AG10803 (cell line): ENCODE measurements around the gene TNFRSF8.
A peak's percentile ranks its signal among the peaks of the same experiment; 100 is the strongest.

Experiments
- DNase-seq: peaks from one replicate; pipeline ENCODE4 v3.0.0; 2010; ENCODE audit warnings: low read depth
- H3K4me3 ChIP-seq: 2 replicates; pipeline ENCODE4 v1.5.1; 2011; ENCODE audit warnings: mild to moderate bottlenecking, low read length, control low read depth
- CTCF ChIP-seq: conservative IDR thresholded peaks from 2 replicates; pipeline ENCODE4 v1.5.1; 2011; ENCODE audit warnings: mild to moderate bottlenecking, low read length, control low read depth, inconsistent platforms

TNFRSF8 gene

DNA sequence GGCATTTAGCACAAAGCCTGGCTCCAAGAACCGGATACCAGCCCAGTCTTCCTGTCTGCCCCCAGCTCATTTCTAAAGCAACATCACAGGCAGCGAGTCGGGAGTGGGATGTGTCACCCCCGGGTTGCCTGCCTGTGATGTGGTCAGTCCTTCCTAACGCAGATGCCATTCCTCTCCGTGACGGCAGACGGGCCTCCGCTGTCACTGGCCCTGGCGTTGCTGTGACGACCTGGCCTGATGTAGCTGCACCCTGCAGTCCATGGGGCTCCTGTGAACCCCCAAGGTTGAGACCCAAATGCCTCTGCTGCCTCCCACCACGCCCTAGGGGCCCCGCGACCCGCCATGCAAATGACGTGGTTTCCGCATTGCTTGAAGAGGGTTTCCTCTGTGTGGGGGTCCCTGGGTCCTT, 116.0 kb downstream of the TNFRSF8 start:
- TF ChIP-seq CTCF: no peak
- H3K4me3 ChIP-seq: no peak overlapping the region

GRCh38 chr1:12179676-12180075, 116.6 kb downstream of the TNFRSF8 start:
- no peak for DNase-seq
- TF ChIP-seq CTCF: no peak

More for the DNA sequence above, 116.0 kb downstream of the TNFRSF8 start:
- peak; percentile 76 for DNase-seq

DNA sequence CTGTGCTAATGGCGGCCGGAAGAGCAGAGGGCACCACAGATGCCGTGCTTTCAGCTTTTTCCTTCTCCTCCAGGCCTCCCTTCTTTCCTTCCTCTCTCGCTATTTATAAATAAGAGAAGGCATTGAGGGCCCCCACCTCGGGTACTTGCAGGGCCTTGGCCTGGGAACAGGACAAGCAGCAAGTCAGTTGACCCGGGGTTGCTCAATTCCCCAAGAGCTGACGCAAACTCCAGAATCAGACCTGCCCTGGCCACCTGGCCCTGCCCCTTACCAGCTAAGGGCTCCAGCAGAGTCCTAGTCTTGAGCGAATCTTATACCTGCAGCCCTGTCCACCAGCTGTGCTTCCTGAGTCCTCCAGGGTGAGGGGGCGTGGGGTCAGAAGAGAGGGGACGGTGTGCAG, 117.2 kb downstream of the TNFRSF8 start:
- TF ChIP-seq CTCF: no peak
- H3K4me3 ChIP-seq: no peak overlapping the region
- no peak for DNase-seq

More at GRCh38 chr1:12179676-12180075, 116.6 kb downstream of the TNFRSF8 start:
- no peak overlapping the region for H3K4me3 ChIP-seq

DNA sequence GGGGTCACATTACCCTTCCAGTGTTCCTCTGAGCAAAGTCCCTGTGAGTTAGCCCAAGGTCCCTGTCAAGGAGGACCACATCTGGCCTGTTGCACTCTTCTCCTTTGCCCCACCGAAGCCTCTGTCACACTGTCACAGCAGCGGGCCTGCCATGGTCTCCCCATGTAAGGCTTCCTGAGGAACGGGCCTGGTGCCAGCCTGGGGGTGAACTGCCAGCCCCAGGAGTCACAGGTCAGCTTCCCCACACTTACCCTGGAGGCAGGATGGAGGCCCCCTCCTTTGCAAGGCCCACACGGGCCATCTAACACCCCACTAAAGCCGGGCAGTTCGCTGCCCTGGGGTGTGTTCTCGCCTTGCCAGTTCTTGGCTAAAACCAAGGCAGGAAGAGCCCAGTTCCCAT, 117.8 kb downstream of the TNFRSF8 start:
- TF ChIP-seq CTCF: no peak
- DNase-seq: no peak
- no peak overlapping the region for H3K4me3 ChIP-seq

DNA sequence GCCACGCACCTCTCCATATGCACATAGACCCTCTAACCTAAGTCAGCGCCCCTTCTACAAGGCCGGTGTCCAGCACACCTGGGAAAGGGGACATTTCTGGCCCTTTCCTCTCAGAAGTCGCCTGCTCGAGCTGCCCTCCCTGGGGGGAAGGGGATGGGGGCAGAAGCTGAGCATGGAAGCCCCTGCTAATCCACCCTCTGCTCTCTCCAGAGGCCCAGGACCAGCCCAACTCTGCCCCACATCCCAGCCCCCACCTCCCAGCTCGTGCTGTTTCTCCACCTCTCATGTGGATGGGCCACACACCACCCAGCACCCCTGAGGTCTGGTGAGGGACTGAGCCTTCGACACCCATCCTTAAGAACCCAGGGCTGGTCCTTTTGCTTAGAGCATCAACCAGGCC, 118.5 kb downstream of the TNFRSF8 start:
- DNase-seq: no peak
- no peak for TF ChIP-seq CTCF
- H3K4me3 ChIP-seq: no peak overlapping the region

DNA sequence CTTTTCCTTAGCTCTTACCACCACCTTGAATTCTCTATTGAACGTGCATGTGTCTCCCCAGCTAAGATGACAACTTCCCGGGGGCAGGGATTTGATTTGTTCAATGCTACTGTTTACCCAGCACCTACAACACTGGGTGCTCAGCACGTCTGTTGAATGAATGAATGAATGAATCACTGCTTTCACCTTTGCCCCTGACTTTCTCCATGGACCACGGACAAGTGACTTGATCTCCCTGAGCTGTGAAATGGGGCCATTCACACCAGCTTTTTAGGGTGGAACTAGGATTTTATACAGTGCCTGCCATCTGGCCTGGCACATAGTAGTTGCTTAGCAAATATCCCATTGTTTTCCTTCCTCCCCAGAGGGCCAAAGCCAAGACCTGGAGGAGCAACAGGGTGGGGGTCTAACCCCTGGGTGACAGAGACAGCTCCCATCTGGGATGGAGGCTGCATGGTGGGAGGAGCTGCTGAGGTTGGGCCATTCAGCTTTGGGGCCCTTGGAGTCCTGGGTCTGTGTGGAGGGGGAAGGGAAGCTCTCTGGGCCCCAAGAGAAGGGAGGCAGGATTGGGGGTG, 119.4 kb downstream of the TNFRSF8 start:
- no peak for DNase-seq
- TF ChIP-seq CTCF: no peak
- H3K4me3 ChIP-seq: no peak overlapping the region

DNA sequence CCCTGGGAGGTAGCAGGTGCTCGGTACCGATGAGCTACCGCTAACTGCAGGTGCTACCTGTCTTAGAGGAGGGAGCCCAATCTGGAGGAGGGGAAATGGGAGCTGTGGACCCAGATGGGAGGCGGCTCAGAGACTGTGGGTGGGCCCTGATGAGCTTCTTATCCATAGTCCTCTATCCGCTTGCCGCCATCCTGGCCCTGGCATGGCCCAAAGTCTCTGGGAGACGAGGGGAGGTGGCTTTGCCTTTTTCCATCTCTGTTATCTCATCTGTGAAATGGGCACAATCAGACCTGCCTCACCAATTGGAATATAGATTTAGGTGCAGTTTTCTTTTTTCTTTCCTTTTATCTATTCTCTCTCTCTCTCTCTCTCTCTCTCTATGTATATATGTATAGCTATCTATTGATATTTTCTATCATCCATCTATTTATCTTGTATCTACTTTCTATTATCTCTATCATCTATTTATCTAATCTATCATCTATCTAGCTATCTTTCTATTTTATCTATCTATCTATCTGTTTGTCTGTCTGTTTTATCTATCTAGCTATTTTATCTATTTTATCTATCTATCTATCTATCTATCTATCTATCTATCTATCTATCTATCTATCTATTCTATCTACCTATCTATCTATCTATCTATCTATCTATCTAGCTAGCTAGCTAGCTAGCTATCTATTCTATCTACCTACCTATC, 120.1 kb downstream of the TNFRSF8 start:
- TF ChIP-seq CTCF: no peak
- no peak overlapping the region for H3K4me3 ChIP-seq
- no peak for DNase-seq
